Right atrium auricular region (tissue), 2 donors: Measurements from ENCODE around the gene DRAXIN. TPM values are rescaled to one million over a fixed set of nuclear protein-coding genes. Genes with fewer than 3 reads are reported as not detected.

Experiments used
- DNase-seq: peaks from one replicate; pipeline ENCODE4 v3.0.0-alpha.2; 2019; ENCODE audit warnings: low spot score
- H3K27ac ChIP-seq, 2 donors: fragments of 200-600 bp; sonication (generic); 1 replicate in 1 of 2; 2 replicates in 1 of 2; pipeline ENCODE4 v1.5.1; 2016 to 2019
- H3K27me3 ChIP-seq, 2 donors: fragments of 200-600 bp; sonication (generic); one replicate each; pipeline versions ENCODE4 v1.5.1 to v1.6.0; 2017 to 2019
- H3K36me3 ChIP-seq: fragments of 200-600 bp; sonication (generic); one replicate; pipeline ENCODE4 v1.5.1; 2016
- H3K4me1 ChIP-seq, 2 donors: fragments of 200-600 bp; sonication (generic); one replicate each; pipeline versions ENCODE4 v1.5.1 to v1.6.0; 2017 to 2019
- H3K4me3 ChIP-seq, 2 donors: fragments of 200-600 bp; sonication (generic); 1 replicate in 1 of 2; 2 replicates in 1 of 2; pipeline ENCODE4 v1.5.1; 2017 to 2019; ENCODE audit warnings: mild to moderate bottlenecking in 1 of 2, moderate library complexity in 1 of 2
- H3K9me3 ChIP-seq, 2 donors: fragments of 200-600 bp; sonication (generic); one replicate each; pipeline ENCODE4 v1.5.1; 2019
- CTCF ChIP-seq, 2 donors: fragments of 200-600 bp; sonication (generic); IDR thresholded peaks; one replicate each; pipeline ENCODE4 v1.5.1; 2019; ENCODE audit warnings: antibody characterized with exemption in 2 of 2
- total RNA-seq, 2 donors: library from RNA; depleted of rRNA; stranded (reverse); fragments of >200 nt; gene quantifications; one replicate each; pipeline ENCODE4 v1.1.0, GENCODE V29; 2016

DRAXIN gene
- total RNA-seq, 2 donors from 2014 or later, result not detected

DNA sequence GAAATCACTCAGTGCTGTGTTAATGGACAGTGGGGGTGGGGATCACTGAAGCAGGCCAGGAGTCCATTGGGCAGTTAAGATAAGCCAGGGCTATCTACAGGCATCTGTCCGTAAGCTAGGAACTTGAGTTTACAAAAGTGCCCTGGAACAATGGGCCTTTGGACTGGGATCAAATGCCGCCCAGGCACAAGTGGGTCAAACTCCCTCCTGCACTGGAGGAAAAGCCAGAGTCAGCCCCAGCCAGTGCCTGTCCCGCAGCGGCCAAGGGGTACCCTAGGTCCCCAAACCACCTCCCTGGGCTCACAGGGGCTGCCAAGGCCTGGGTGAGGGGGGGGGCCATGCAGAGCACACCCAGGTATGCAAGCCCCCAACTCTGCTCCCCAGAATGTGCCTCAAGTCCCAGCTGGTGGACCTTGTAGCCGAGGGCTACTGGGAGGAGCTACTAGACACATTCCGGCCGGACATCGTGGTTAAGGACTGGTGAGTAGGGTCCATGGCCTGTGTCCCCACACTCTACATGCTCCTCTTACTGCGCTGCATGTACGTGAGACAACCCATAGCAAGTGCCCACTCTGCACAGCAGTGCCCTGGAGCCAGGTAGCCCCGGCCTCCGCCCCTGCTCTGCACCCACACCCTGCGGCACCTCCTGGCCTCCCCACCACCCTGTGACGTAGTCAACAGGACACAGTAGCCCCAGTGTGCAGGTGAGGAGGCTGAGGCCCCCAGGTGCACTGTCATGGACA is 19.8 kb upstream of the DRAXIN start:
- Histone ChIP-seq H3K36me3 (peaks cover 24% of the 10 kb centered on the region), H3K27me3 (no peaks in the 10 kb centered on the region), H3K4me1 (peaks cover 0 to 7% of the 10 kb centered on the region in 2 donors), H3K9me3 (no peaks in the 10 kb centered on the region), H3K27ac (no peak overlapping the region), H3K4me3 (no peak overlapping the region)
- no peak for TF ChIP-seq CTCF (IDR thresholded peaks at IDR 0.05)
- DNase-seq, result no peak

- Histone ChIP-seq H3K36me3 (peaks cover 26% of the 10 kb centered on the region), H3K4me3 (no peak overlapping the region), H3K27ac (no peak overlapping the region), H3K27me3 (no peaks in the 10 kb centered on the region), H3K4me1 (no peaks in the 10 kb centered on the region), H3K9me3 (no peaks in the 10 kb centered on the region)
- TF ChIP-seq CTCF (IDR thresholded peaks at IDR 0.05), result no peak
- no peak for DNase-seq
These were observed 18.3 kb upstream of the DRAXIN start for GRCh38 chr1:11673089-11673769.

DNA sequence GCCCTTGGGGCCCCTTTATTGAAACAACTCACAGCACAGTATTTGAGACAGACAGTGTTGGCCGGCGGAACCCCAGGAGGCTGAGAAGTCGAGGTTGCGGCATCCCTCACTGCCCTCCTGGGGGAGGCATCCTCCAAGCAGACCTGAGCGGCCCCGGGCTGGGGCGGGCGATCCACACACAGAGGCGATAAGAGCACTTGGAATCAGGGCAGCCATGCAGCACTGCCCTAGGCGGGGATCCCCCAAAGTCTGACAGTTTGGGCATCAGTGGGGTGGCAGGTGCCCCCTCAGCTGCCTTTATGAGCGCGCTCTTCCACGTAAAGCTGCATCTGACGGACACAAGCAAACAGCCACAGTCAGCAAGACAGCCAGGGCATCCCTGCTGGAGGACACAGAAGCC is 17.0 kb upstream of the DRAXIN start:
- peaks cover 26% of the 10 kb centered on the region for H3K36me3 ChIP-seq
- DNase-seq, result no peak
- no peaks in the 10 kb centered on the region for H3K4me1 ChIP-seq
- H3K27ac ChIP-seq, result no peak overlapping the region
- H3K4me3 ChIP-seq, result no peak overlapping the region
- no peaks in the 10 kb centered on the region for H3K9me3 ChIP-seq
- no peak for TF ChIP-seq CTCF (IDR thresholded peaks at IDR 0.05)
- no peaks in the 10 kb centered on the region for H3K27me3 ChIP-seq

- Histone ChIP-seq H3K9me3 (no peaks in the 10 kb centered on the region), H3K36me3 (peaks cover 26% of the 10 kb centered on the region)
These were observed 16.2 kb upstream of the DRAXIN start for GRCh38 chr1:11675325-11675724.

GRCh38 chr1:11676386-11677103 is 15.0 kb upstream of the DRAXIN start:
- H3K9me3 ChIP-seq, result no peaks in the 10 kb centered on the region
- H3K4me1 ChIP-seq, result peaks cover 0 to 8% of the 10 kb centered on the region in 2 donors
- no peaks in the 10 kb centered on the region for H3K27me3 ChIP-seq
- no peak for TF ChIP-seq CTCF (IDR thresholded peaks at IDR 0.05)
- no peak for DNase-seq
- H3K36me3 ChIP-seq, result peaks cover 26% of the 10 kb centered on the region
- no peak overlapping the region for H3K4me3 ChIP-seq
- no peak overlapping the region for H3K27ac ChIP-seq

More at GRCh38 chr1:11675325-11675724, 16.2 kb upstream of the DRAXIN start:
- H3K4me3 ChIP-seq, result no peak overlapping the region
- H3K4me1 ChIP-seq, result peaks cover 0 to 3% of the 10 kb centered on the region in 2 donors
- DNase-seq, result no peak
- H3K27me3 ChIP-seq, result no peaks in the 10 kb centered on the region
- no peak overlapping the region for H3K27ac ChIP-seq
- TF ChIP-seq CTCF (IDR thresholded peaks at IDR 0.05), result no peak
